Endodermal cell (in vitro differentiated cells): Measurements from ENCODE around the gene FLG2. TPM values are rescaled to one million over a fixed set of nuclear protein-coding genes. Genes with fewer than 3 reads are reported as not detected.

ENCODE experiments used
- DNase-seq: peaks from one replicate; pipeline ENCODE4 v3.0.0-alpha.2; 2017
- H3K27ac ChIP-seq: 2 replicates; pipeline ENCODE4 v1.5.1; 2013; ENCODE audit warnings: mild to moderate bottlenecking, low read depth, low read length, moderate library complexity
- H3K27me3 ChIP-seq: 2 replicates; pipeline ENCODE4 v1.6.1; 2013; ENCODE audit warnings: mild to moderate bottlenecking, low read length, moderate library complexity; ENCODE audit not compliant: insufficient read depth, control insufficient read depth, poor library complexity, severe bottlenecking
- H3K36me3 ChIP-seq: 2 replicates; pipeline ENCODE4 v1.7.0; 2013; ENCODE audit warnings: mild to moderate bottlenecking, low read length, moderate library complexity; ENCODE audit not compliant: control insufficient read depth, insufficient read depth
- H3K4me1 ChIP-seq: one replicate; pipeline ENCODE4 v1.7.0; 2013; ENCODE audit warnings: low read length; ENCODE audit not compliant: control insufficient read depth, insufficient read depth
- H3K4me3 ChIP-seq: 2 replicates; pipeline ENCODE4 v1.5.1; 2013; ENCODE audit warnings: mild to moderate bottlenecking, low read length, moderate library complexity
- H3K9ac ChIP-seq: 2 replicates; pipeline ENCODE4 v1.6.1; 2013; ENCODE audit warnings: mild to moderate bottlenecking, low read length, moderate library complexity; ENCODE audit not compliant: poor library complexity, severe bottlenecking; ENCODE audit errors: extremely low read depth
- H3K9me3 ChIP-seq: 2 replicates; pipeline ENCODE4 v1.6.1; 2013; ENCODE audit warnings: mild to moderate bottlenecking, low read length, moderate library complexity; ENCODE audit not compliant: control insufficient read depth
- H3K27ac Mint-ChIP-seq: 2 replicates; pipeline ENCODE4 v1.8.0; 2020; ENCODE audit warnings: mixed read lengths
- H3K27me3 Mint-ChIP-seq: 2 replicates; pipeline ENCODE4 v1.8.0; 2021; ENCODE audit warnings: mild to moderate bottlenecking, mixed read lengths; ENCODE audit not compliant: insufficient read depth
- H3K36me3 Mint-ChIP-seq: 2 replicates; pipeline ENCODE4 v1.8.0; 2020; ENCODE audit warnings: low read depth, mixed read lengths
- H3K4me1 Mint-ChIP-seq: 2 replicates; pipeline ENCODE4 v1.8.0; 2020; ENCODE audit warnings: mixed read lengths
- H3K4me3 Mint-ChIP-seq: 2 replicates; pipeline ENCODE4 v1.8.0; 2020; ENCODE audit warnings: mild to moderate bottlenecking, moderate library complexity, mixed read lengths
- H3K9me3 Mint-ChIP-seq: 2 replicates; pipeline ENCODE4 v1.8.0; 2020; ENCODE audit warnings: mild to moderate bottlenecking, mixed read lengths
- WGBS, 2 experiments: methylation state at CpG; one replicate each; pipeline versions ENCODE4 v1.1.5 to v1.1.7; 2013; ENCODE audit warnings: missing lambda C conversion rate in 2 of 2, mixed read lengths in 1 of 2; ENCODE audit not compliant: insufficient coverage in 1 of 2, insufficient read length in 1 of 2; 5-methylcytosine and 5-hydroxymethylcytosine counted together
- total RNA-seq, 2 donors: library from RNA; stranded (reverse); fragmentation: NEBNext Ultra II Directional in 1 of 2; extraction: Animal tissue kit (Norgen Biotek cat#: 25700) in 1 of 2; gene quantifications; 2 replicates in 1 of 2; 3 replicates in 1 of 2; pipeline ENCODE4 v1.2.1, GENCODE V29; 2021
- TF ChIP-seq, protein P1 (sequence below): fragments of 200-600 bp; sonication (generic); conservative IDR thresholded peaks from 2 replicates; pipeline ENCODE4 v1.5.0; 2021; ENCODE audit warnings: antibody characterized with exemption, mild to moderate bottlenecking

FLG2 gene
- total RNA-seq, 2 donors from 2014 or later, result not detected

DNA sequence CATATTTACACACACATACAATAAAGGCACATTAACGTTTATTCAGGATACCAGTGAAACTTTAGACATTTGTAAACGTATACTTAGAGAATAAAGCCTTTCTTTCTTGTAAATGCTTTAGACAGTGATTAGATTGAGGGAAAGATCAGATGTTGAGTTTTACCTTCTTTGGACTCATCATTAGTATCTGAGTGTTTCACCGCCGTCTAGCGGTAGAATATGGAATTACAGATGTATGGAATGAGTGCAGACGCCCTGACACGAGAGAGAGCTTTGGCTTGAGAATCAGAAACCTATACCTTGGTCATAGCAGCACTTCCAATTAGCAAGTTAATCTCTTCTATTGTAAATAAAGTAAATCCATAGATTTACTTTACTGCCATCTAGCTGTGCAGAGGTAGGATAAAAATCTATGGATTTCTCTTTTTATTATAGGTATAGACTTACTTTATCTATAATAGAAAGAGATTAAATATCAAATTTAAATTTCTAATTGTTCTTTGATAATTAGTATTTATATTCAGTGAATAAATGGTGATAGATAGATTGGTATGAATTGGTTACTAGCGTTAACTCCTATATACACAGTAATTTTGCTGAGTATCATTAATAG, 12.6 kb downstream of the FLG2 start:
- H3K4me3 Mint-ChIP-seq, result no peak overlapping the region
- WGBS, 2 experiments, result 0 to 32% methylated on average over 3 to 7 of the region's 8 CpGs

DNA sequence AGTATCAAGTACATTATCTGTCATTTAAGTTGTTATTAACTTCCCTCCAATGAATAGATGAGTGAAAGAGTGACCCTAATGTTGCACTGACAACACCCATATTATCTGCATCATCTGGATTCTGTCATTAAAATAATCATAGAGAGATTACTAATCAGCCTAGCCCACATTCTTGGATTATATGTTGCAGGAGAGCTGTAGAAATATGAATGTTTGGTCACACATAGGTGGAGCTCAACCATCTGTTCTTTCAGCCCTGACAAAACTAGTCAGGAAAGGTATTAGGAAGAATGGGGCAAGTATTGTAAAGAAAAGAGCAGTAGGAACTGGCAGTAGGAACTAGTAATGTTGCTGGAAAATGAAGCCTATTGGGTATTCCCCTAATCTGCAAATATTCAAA, 15.4 kb downstream of the FLG2 start:
- no peak overlapping the region for H3K27ac ChIP-seq
- H3K9me3 ChIP-seq, result peaks cover 53% of the 10 kb centered on the region
- H3K4me3 ChIP-seq, result no peak overlapping the region
- H3K4me1 Mint-ChIP-seq, result no peaks in the 10 kb centered on the region
- H3K27me3 ChIP-seq, result no peaks in the 10 kb centered on the region
- peaks cover 66% of the 10 kb centered on the region for H3K9me3 Mint-ChIP-seq
- DNase-seq, result no peak
- H3K36me3 ChIP-seq, result no peaks in the 10 kb centered on the region
- no peaks in the 10 kb centered on the region for H3K36me3 Mint-ChIP-seq
- no peaks in the 10 kb centered on the region for H3K4me1 ChIP-seq
- TF ChIP-seq, protein P1, sequence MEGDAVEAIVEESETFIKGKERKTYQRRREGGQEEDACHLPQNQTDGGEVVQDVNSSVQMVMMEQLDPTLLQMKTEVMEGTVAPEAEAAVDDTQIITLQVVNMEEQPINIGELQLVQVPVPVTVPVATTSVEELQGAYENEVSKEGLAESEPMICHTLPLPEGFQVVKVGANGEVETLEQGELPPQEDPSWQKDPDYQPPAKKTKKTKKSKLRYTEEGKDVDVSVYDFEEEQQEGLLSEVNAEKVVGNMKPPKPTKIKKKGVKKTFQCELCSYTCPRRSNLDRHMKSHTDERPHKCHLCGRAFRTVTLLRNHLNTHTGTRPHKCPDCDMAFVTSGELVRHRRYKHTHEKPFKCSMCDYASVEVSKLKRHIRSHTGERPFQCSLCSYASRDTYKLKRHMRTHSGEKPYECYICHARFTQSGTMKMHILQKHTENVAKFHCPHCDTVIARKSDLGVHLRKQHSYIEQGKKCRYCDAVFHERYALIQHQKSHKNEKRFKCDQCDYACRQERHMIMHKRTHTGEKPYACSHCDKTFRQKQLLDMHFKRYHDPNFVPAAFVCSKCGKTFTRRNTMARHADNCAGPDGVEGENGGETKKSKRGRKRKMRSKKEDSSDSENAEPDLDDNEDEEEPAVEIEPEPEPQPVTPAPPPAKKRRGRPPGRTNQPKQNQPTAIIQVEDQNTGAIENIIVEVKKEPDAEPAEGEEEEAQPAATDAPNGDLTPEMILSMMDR, result no peak
- no peak overlapping the region for H3K27ac Mint-ChIP-seq
- no peak overlapping the region for H3K4me3 Mint-ChIP-seq
- no peaks in the 10 kb centered on the region for H3K27me3 Mint-ChIP-seq
- no peak overlapping the region for H3K9ac ChIP-seq

More for the DNA sequence above, 12.6 kb downstream of the FLG2 start:
- no peak overlapping the region for H3K27ac ChIP-seq
- H3K36me3 ChIP-seq, result no peaks in the 10 kb centered on the region
- H3K9ac ChIP-seq, result no peak overlapping the region
- H3K27me3 Mint-ChIP-seq, result no peaks in the 10 kb centered on the region
- DNase-seq, result peak; percentile 65
- no peaks in the 10 kb centered on the region for H3K4me1 Mint-ChIP-seq
- no peak overlapping the region for H3K4me3 ChIP-seq
- TF ChIP-seq, protein P1, result peak; percentile 74
- H3K36me3 Mint-ChIP-seq, result no peaks in the 10 kb centered on the region
- H3K9me3 Mint-ChIP-seq, result peaks cover 46% of the 10 kb centered on the region
- no peaks in the 10 kb centered on the region for H3K27me3 ChIP-seq
- H3K4me1 ChIP-seq, result no peaks in the 10 kb centered on the region
- peaks cover 57% of the 10 kb centered on the region for H3K9me3 ChIP-seq
- H3K27ac Mint-ChIP-seq, result no peak overlapping the region

DNA sequence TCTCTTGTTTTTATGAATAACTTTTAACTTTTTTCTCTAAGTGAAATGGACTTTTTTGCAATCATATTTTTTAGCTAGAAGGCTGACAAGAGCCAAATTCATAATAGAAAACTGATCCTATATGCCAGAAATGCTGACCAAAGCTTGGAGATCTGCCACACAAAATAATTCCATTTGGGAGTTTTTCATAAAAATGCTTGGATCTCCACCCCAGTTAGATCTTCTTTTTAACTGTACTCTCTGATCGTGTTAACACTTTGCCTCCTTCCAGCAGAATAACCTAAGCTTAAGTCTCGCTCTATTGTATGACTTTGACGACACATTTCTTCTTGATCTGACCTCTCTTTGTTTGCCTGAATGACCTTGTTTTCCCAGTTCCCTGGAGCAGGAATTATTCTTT, 16.8 kb downstream of the FLG2 start:
- H3K9me3 ChIP-seq, result peaks cover 48% of the 10 kb centered on the region
- peaks cover 68% of the 10 kb centered on the region for H3K9me3 Mint-ChIP-seq
- H3K4me1 ChIP-seq, result no peaks in the 10 kb centered on the region
- H3K27ac ChIP-seq, result no peak overlapping the region
- H3K36me3 Mint-ChIP-seq, result no peaks in the 10 kb centered on the region
- no peaks in the 10 kb centered on the region for H3K27me3 Mint-ChIP-seq
- TF ChIP-seq, protein P1, result no peak
- no peak overlapping the region for H3K4me3 ChIP-seq
- H3K9ac ChIP-seq, result no peak overlapping the region
- no peaks in the 10 kb centered on the region for H3K36me3 ChIP-seq
- WGBS, 2 experiments, result 84 to 94% methylated on average over 3 of the region's 3 CpGs
- H3K4me1 Mint-ChIP-seq, result no peaks in the 10 kb centered on the region
- H3K27ac Mint-ChIP-seq, result no peak overlapping the region
- DNase-seq, result no peak
- H3K27me3 ChIP-seq, result no peaks in the 10 kb centered on the region
- no peak overlapping the region for H3K4me3 Mint-ChIP-seq
